Endothelial cell of umbilical vein (primary cell): ENCODE data around the gene MAPK8. TPM values are rescaled to one million over a fixed set of nuclear protein-coding genes. Genes with fewer than 3 reads are reported as not detected.

Experiments used
- BruUV-seq: library from RNA; stranded (reverse); fragments of 400-500 nt; replicated peaks from 2 replicates; lab custom pipeline; 2021; lab: Mats Ljungman, UMichigan
- CTCF ChIA-PET: fragments of 300-600, 350-600 bp; sonication (Branson Sonifier 250); formaldehyde crosslinking; loops from one replicate; lab custom pipeline; 2021; ENCODE audit warnings: antibody characterized with exemption, inconsistent platforms; lab: Charles Lee
- POLR2A ChIA-PET: fragments of 300-600, 350-600 bp; sonication (Branson Sonifier 250); formaldehyde crosslinking; loops from one replicate; lab custom pipeline; 2021; ENCODE audit warnings: antibody characterized with exemption, inconsistent platforms; lab: Charles Lee
- DNase-seq: peaks from one replicate; pipeline ENCODE4 v3.0.0-alpha.2; 2011; ENCODE audit warnings: low read depth, low spot score
- FAIRE-seq: peaks from 2 replicates; lab custom pipeline; 2011; peaks lifted over from hg19 to GRCh38; lab: Jason Lieb, UNC
- H2AFZ ChIP-seq: 2 replicates; pipeline ENCODE4 v1.6.0; 2012; ENCODE audit warnings: low read depth, low read length, control low read depth, inconsistent platforms
- H3K27ac ChIP-seq: 2 replicates; pipeline ENCODE4 v1.5.1; 2011; ENCODE audit warnings: low read depth, mild to moderate bottlenecking, control low read depth, low read length, moderate library complexity; ENCODE audit not compliant: insufficient read depth
- H3K27me3 ChIP-seq, 2 experiments: 2 replicates each; pipeline versions ENCODE4 v1.6.0 to v1.6.1; 2011; ENCODE audit warnings: low read length in 2 of 2, mixed read lengths in 1 of 2; ENCODE audit not compliant: control insufficient read depth in 2 of 2, insufficient read depth in 2 of 2
- H3K36me3 ChIP-seq, 2 experiments: 2 replicates in 1 of 2; 3 replicates in 1 of 2; pipeline ENCODE4 v1.5.1; 2011; ENCODE audit warnings: low read length in 2 of 2, mild to moderate bottlenecking in 1 of 2, moderate library complexity in 1 of 2; ENCODE audit not compliant: control insufficient read depth in 2 of 2, insufficient read depth in 2 of 2; ENCODE audit errors: extremely low read depth in 1 of 2
- H3K4me1 ChIP-seq: 3 replicates; pipeline ENCODE4 v1.5.1; 2011; ENCODE audit warnings: mild to moderate bottlenecking, low read length; ENCODE audit not compliant: control insufficient read depth, insufficient read depth; ENCODE audit errors: extremely low read depth
- H3K4me2 ChIP-seq: 2 replicates; pipeline ENCODE4 v1.6.1; 2011; ENCODE audit warnings: low read length, control low read depth, mixed read lengths; ENCODE audit not compliant: insufficient read depth
- H3K4me3 ChIP-seq, 3 experiments: fragments of 200-600 bp in 1 of 3; sonication (generic), shearing (Covaris generic) in 1 of 3; replicated peaks in 1 of 3; 2 replicates each; pipeline ENCODE4 v1.5.1; 2011 to 2016; ENCODE audit warnings: control low read depth in 3 of 3, low read length in 3 of 3, mild to moderate bottlenecking in 2 of 3, inconsistent platforms in 1 of 3, low read depth in 1 of 3, moderate library complexity in 1 of 3; ENCODE audit not compliant: insufficient read depth in 1 of 3
- H3K79me2 ChIP-seq: 2 replicates; pipeline ENCODE4 v1.6.0; 2012; ENCODE audit warnings: low read length, inconsistent platforms; ENCODE audit not compliant: control insufficient read depth, insufficient read depth
- H3K9ac ChIP-seq: replicated peaks from 2 replicates; pipeline ENCODE3; 2011; ENCODE audit warnings: low read length, control low read depth; ENCODE audit not compliant: insufficient read depth; ENCODE audit errors: extremely low read depth
- H3K9me1 ChIP-seq: replicated peaks from 3 replicates; pipeline ENCODE4 v1.6.0; 2011; ENCODE audit warnings: mild to moderate bottlenecking, low read length; ENCODE audit not compliant: control insufficient read depth, insufficient read depth; ENCODE audit errors: extremely low read depth
- H3K9me3 ChIP-seq: replicated peaks from 2 replicates; pipeline ENCODE4 v1.5.1; 2012; ENCODE audit warnings: low read length, inconsistent platforms; ENCODE audit not compliant: control insufficient read depth, insufficient read depth
- H4K20me1 ChIP-seq: replicated peaks from 2 replicates; pipeline ENCODE3; 2011; ENCODE audit warnings: mild to moderate bottlenecking, low read length; ENCODE audit not compliant: control insufficient read depth, insufficient read depth; ENCODE audit errors: extremely low read depth
- EZH2 ChIP-seq: IDR thresholded peaks from 2 replicates; pipeline ENCODE4 v1.6.1; 2012; ENCODE audit warnings: borderline replicate concordance, low read depth, mild to moderate bottlenecking, moderate library complexity, low read length, inconsistent platforms; ENCODE audit not compliant: severe bottlenecking
- FOS ChIP-seq: IDR thresholded peaks from 2 replicates; pipeline ENCODE4 v1.6.1; 2011; ENCODE audit warnings: mild to moderate bottlenecking, low read length, moderate library complexity, borderline replicate concordance; ENCODE audit not compliant: insufficient read depth
- GATA2 ChIP-seq: IDR thresholded peaks from 2 replicates; pipeline ENCODE4 v1.7.0; 2011; ENCODE audit warnings: low read depth, mild to moderate bottlenecking, moderate library complexity, mixed read lengths, low read length; ENCODE audit not compliant: insufficient read length, insufficient read depth
- JUN ChIP-seq: IDR thresholded peaks from 2 replicates; pipeline ENCODE4 v1.6.1; 2011; ENCODE audit warnings: borderline replicate concordance, low read depth; ENCODE audit not compliant: insufficient read length, insufficient read depth
- MYC ChIP-seq: IDR thresholded peaks from one replicate; pipeline ENCODE4 v1.6.1; 2011; ENCODE audit warnings: mild to moderate bottlenecking, low read depth, low read length
- POLR2A ChIP-seq: IDR thresholded peaks from 2 replicates; pipeline ENCODE4 v1.6.1; 2012; ENCODE audit warnings: low read depth, mild to moderate bottlenecking, control low read depth, low read length
- dilution Hi-C: fragments of 300-500 bp; cut with MboI; formaldehyde crosslinking; loops from one replicate; pipeline ENCODE4 v1.15.0; 2019; ENCODE audit warnings: low sequenced_read_pairs; ENCODE audit not compliant: extremely low pct_ligation_motif_present
- intact Hi-C: fragments of 100-400 bp; cut with micrococcal nuclease; formaldehyde crosslinking; loops from one replicate; pipeline ENCODE4 v1.10.0; 2022
- polyA plus RNA-seq, 4 experiments: library from polyadenylated mRNA; depleted of rRNA in 3 of 4; stranded (reverse) in 3 of 4; unstranded in 1 of 4; fragments of >200 nt; gene quantifications; 2 replicates each; pipeline versions ENCODE4 v1.2.1 to v1.2.3, GENCODE V29; 2011 to 2012; ENCODE audit warnings: missing spikeins in 1 of 4
- total RNA-seq: library from RNA; stranded (reverse); gene quantifications from 2 replicates; pipeline ENCODE4 v1.2.3, GENCODE V29; 2021
- TF ChIP-seq, protein P1 (sequence below): IDR thresholded peaks from 2 replicates; pipeline ENCODE4 v1.6.1; 2011; ENCODE audit not compliant: insufficient read depth, insufficient read length

Gene MAPK8
- total and polyA plus RNA-seq, 2 donors (not counting 3 experiments of a cell fraction or from before 2014, with no cell fraction given), result 25.3 to 56.2 TPM

DNA sequence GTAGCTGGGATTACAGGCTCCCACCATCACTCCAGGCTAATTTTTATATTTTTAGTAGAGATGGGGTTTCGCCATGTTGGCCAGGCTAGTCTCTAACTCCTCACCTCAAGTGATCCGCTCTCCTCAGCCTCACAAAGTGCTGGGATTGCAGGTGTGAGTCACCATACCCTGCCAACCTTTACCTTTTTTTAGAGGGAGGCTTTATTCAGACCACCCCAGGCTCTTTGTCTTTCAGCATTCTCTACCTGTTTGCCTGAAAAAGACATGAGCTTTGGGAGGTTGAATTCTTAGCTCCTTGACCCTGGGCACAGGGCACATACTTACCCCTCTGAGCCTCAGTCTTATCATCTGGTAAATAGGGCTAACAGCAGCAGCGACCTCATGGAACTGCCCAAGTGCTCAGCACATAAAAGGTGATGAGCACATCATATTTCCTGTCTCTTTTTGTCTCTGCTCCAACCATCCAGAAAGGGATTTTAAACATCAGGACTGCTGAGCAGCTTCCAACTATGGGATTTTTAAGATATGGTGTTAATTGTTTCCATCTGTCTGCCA, 49.0 kb upstream of the MAPK8 start:
- POLR2A ChIA-PET, result no interaction called here
- Histone ChIP-seq H3K9ac (no peak overlapping the region), H3K9me1 (no peaks in the 10 kb centered on the region), H3K79me2 (no peaks in the 10 kb centered on the region), H3K9me3 (no peaks in the 10 kb centered on the region), H3K4me2 (no peak overlapping the region), H3K27me3 (peaks cover 5 to 20% of the 10 kb centered on the region in 2 experiments), H2AFZ (no peak overlapping the region), H3K36me3 (no peaks in the 10 kb centered on the region), H3K27ac (no peak overlapping the region), H4K20me1 (no peaks in the 10 kb centered on the region), H3K4me1 (peaks cover 13% of the 10 kb centered on the region), H3K4me3 (no peak overlapping the region)
- DNase-seq (no peak), FAIRE-seq (no peak)
- BruUV-seq, result no TSS peak
- dilution Hi-C loops, result no loop called here
- intact Hi-C loops, result no loop called here
- CTCF ChIA-PET, result no interaction called here
- TF ChIP-seq JUN (no peak), FOS (no peak), POLR2A (no peak), MYC (no peak), GATA2 (no peak)
- TF ChIP-seq, protein P1, sequence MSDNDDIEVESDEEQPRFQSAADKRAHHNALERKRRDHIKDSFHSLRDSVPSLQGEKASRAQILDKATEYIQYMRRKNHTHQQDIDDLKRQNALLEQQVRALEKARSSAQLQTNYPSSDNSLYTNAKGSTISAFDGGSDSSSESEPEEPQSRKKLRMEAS, result no peak

DNA sequence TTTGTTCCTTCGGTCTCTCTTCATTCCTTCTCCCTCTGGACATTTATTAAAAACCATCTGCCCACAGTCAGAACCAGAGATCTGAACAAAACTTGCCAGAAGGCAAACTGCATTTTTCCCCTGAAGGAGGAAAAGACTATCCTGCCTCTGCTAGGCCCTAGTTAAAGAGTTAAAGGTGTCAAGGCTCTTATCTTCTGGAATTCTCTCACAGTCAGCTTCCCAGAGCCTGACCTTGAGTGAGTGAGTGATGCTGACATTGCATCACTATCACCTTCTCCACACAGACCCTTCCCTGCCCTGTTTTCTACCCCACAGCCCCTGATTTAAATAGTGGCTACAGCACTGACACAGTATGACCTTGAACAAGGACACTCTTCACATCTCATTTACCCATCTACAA, 48.4 kb upstream of the MAPK8 start:
- no peak overlapping the region for H3K4me3 ChIP-seq
- no peaks in the 10 kb centered on the region for H4K20me1 ChIP-seq
- CTCF ChIA-PET, result no interaction called here
- no peak overlapping the region for H2AFZ ChIP-seq
- peaks cover 13% of the 10 kb centered on the region for H3K4me1 ChIP-seq
- FAIRE-seq (no peak), DNase-seq (no peak)
- no peaks in the 10 kb centered on the region for H3K9me1 ChIP-seq
- H3K27ac ChIP-seq, result no peak overlapping the region
- no peaks in the 10 kb centered on the region for H3K9me3 ChIP-seq
- BruUV-seq, result no TSS peak
- no peak overlapping the region for H3K4me2 ChIP-seq
- H3K27me3 ChIP-seq, result peaks cover 5 to 23% of the 10 kb centered on the region in 2 experiments
- intact Hi-C loops, result no loop called here
- no peak for TF ChIP-seq EZH2
- no peak overlapping the region for H3K9ac ChIP-seq
- no peaks in the 10 kb centered on the region for H3K79me2 ChIP-seq
- POLR2A ChIA-PET, result no interaction called here
- dilution Hi-C loops, result no loop called here
- H3K36me3 ChIP-seq, result no peaks in the 10 kb centered on the region
